Uterus (tissue), 2 donors: ENCODE measurements around the gene MELK.

Source experiments
- CTCF ChIP-seq, 4 experiments: fragments of 200-600 bp in 2 of 4; fragments of 450-650 bp in 2 of 4; sonication (generic) in 2 of 4; IDR thresholded peaks; one replicate each; pipeline ENCODE4 v1.5.1; 2016 to 2019; ENCODE audit warnings: antibody characterized with exemption in 4 of 4, mild to moderate bottlenecking in 2 of 4, moderate library complexity in 1 of 4
- POLR2A ChIP-seq, 2 donors: fragments of 450-650 bp; IDR thresholded peaks; one replicate each; pipeline ENCODE4 v1.6.1; 2016; ENCODE audit warnings: antibody characterized with exemption in 2 of 2, mild to moderate bottlenecking in 1 of 2, moderate library complexity in 1 of 2

GRCh38 chr9:36622121-36622520, 49.4 kb downstream of the MELK start:
- TF ChIP-seq CTCF (IDR thresholded peaks at IDR 0.05) (no peak), POLR2A (IDR thresholded peaks at IDR 0.05) (no peak)
